AG04449 (cell line): ENCODE measurements around the gene MINDY4.

ENCODE experiments used
- CTCF ChIA-PET: fragments of 350-600 bp; formaldehyde crosslinking; extraction: SDS; loops from one replicate; lab custom pipeline; 2021; ENCODE audit warnings: antibody characterized with exemption; lab: Yijun Ruan, JAX
- POLR2A ChIA-PET: fragments of 400-600, 350-600 bp; formaldehyde crosslinking; extraction: SDS; loops from one replicate; lab custom pipeline; 2020; ENCODE audit warnings: antibody characterized with exemption, inconsistent platforms; lab: Yijun Ruan, JAX
- DNase-seq: peaks from one replicate; pipeline ENCODE4 v3.0.0-alpha.2; 2010; ENCODE audit warnings: low read depth, low spot score
- H3K4me3 ChIP-seq: 2 replicates; pipeline ENCODE4 v1.5.1; 2011; ENCODE audit warnings: low read depth, mild to moderate bottlenecking, control low read depth, low read length
- CTCF ChIP-seq: IDR thresholded peaks from one replicate; pipeline ENCODE4 v1.5.1; 2011; ENCODE audit warnings: mild to moderate bottlenecking, moderate library complexity, low read length, control low read depth, inconsistent platforms; ENCODE audit not compliant: insufficient read depth; ENCODE audit errors: missing control alignments

The MINDY4 gene

DNA sequence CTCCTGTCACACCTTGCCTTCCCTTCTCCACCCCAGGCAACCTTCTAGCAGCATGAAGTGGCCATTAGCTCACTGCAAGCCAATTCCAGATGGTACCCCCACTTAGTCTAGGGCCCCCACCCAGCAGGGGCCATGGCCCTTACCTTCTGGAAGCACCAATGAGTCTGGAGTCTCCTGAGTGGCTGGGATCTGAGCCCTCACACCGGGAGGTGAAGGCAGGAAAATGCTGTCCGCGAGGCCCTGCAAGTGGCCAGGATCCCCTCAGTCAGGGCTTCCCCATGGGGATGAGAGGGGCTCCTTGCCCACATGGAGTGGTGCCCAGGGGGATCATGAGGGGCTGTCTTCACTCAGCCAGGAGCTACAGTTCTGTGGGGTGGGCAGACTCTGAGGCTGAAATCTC lies 145.0 kb downstream of the MINDY4 start:
- H3K4me3 ChIP-seq: no peak overlapping the region
- DNase-seq: no peak
- TF ChIP-seq CTCF: no peak
- CTCF ChIA-PET: interaction anchor here (1.1 to 1.5 kb wide), 3 partner anchors 8 to 112 kb away, joined by 4 to 5 read pairs (median 4); no protein-coding TSS in a partner anchor
- POLR2A ChIA-PET: no interaction called here

DNA sequence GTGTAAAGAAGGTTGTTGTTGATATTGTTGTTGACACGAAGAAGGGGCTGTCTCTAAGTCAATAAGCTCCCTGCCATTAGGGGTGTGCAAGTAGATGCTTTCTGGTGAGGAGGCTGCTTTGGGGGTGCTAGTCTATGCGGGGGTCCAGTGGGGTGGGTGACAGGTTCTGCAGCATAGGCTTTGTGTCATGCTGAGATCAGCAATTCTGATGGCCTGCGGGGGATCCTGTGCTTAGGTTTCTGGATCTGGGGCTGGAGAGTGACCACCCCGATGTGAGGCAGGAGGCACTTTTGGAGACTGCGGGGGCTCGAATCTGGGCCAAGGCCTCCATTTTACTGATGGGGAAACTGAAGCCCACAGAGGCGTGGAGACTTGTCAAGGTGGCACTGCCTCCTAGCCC lies 145.6 kb downstream of the MINDY4 start:
- no peak for DNase-seq
- no peak overlapping the region for H3K4me3 ChIP-seq
- ChIA-PET POLR2A (no interaction called here), CTCF (interaction anchor here (1.1 to 1.5 kb wide), 3 partner anchors 9 to 113 kb away, joined by 4 to 5 read pairs (median 4); no protein-coding TSS in a partner anchor)
- TF ChIP-seq CTCF: no peak

DNA sequence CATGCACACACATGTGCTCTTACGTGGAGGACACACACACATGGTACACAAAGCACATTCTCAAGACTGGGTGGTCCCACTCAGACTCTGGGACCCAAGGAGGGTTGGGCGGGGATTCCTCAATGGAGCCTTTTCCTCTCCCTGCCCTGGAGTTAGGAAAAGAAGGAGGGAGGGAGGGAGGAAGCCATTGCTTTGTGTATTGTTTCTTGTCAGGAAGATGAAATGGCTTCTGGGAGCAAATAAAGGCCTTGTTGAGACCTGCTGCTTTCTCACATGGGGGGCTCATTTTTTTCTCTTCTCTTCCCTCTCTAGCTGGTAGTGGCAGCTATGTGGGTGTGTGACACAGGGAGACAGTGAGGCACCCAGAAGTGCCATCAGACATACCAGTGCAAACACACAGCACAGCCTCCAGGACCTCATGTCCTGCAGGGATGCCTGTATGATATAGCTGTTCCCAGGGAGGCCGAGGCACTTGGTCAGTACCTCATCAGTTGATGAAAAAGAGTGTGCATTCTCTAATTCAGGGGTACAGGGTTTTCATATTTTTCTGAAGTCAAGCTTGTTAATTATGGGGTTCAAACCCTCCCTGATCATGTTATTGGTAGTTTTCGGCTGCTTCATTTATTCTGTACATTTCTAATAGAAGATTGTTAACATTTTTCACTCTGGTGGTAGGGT lies 146.1 kb downstream of the MINDY4 start:
- TF ChIP-seq CTCF: no peak
- no peak overlapping the region for H3K4me3 ChIP-seq
- ChIA-PET POLR2A (no interaction called here), CTCF (interaction anchor here (1.3 to 8.5 kb wide), 2 partner anchors 9 to 19 kb away, joined by 4 to 77 read pairs; no protein-coding TSS in a partner anchor)
- no peak for DNase-seq

DNA sequence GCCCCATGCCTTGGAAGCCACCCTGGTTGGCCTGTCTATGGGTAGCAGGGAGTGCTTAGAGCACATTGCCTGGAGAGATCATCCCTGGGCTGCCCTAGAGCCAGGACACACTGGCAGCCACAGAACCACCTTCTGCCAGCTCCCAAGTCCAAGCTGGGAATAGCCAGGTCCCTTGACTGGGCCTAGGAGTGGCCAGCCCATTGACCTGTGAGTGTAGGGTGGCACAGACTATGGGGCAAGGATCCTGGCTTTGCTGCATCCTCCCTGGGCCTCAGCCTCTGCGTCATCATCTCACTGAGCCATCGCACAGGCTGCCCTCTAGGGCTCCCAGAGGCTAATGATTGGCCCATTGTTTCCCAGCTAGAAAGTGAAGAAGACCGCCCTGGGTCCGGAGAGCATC lies 147.5 kb downstream of the MINDY4 start:
- no peak for TF ChIP-seq CTCF
- ChIA-PET CTCF (interaction anchor here (8.5 kb wide), 1 partner anchor 18 kb away, joined by 77 read pairs; no protein-coding TSS in a partner anchor), POLR2A (no interaction called here)
- H3K4me3 ChIP-seq: no peak overlapping the region
- DNase-seq: no peak

DNA sequence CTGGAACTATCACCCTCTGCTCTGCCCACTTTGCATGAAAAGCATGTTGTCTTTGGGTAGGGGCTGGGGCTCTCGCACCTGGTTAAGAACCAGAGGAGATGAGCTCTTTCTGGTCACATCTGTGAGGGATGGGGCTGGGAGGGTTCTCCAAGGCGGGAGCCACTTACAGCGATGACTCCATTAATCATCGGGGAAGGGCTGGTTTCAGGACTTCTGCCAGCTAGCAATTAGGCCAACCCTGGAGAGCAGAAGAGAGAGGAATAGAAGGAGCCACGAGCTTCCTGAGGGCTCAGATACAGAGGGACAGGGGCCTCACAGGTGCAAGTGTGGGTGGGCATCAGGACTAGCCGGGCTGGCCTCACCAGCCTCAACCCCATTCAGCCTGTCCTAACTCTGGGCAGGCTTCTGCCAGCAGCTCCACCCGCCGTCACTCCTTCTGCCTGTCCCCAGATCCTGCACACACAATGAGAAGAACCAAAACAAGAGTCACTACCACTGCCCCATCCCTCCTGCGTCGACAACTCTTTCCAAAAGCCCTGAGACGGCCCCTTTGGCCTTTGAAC lies 148.9 kb downstream of the MINDY4 start:
- no peak for TF ChIP-seq CTCF
- ChIA-PET POLR2A (no interaction called here), CTCF (interaction anchor here (1.2 to 8.5 kb wide), 2 partner anchors 16 to 203 kb away, joined by 6 to 77 read pairs; no protein-coding TSS in a partner anchor)
- no peak overlapping the region for H3K4me3 ChIP-seq
- no peak for DNase-seq
